ENCODE results near the gene IDUA.
A peak's percentile ranks its signal among the peaks of the same experiment; 100 is the strongest.

Gene IDUA

GRCh38 chr4:1004071-1004418 is 17.2 kb downstream of the IDUA start:
- DNase-seq (ENCODE audit: low read depth): no peak
- TF ChIP-seq, protein P1, sequence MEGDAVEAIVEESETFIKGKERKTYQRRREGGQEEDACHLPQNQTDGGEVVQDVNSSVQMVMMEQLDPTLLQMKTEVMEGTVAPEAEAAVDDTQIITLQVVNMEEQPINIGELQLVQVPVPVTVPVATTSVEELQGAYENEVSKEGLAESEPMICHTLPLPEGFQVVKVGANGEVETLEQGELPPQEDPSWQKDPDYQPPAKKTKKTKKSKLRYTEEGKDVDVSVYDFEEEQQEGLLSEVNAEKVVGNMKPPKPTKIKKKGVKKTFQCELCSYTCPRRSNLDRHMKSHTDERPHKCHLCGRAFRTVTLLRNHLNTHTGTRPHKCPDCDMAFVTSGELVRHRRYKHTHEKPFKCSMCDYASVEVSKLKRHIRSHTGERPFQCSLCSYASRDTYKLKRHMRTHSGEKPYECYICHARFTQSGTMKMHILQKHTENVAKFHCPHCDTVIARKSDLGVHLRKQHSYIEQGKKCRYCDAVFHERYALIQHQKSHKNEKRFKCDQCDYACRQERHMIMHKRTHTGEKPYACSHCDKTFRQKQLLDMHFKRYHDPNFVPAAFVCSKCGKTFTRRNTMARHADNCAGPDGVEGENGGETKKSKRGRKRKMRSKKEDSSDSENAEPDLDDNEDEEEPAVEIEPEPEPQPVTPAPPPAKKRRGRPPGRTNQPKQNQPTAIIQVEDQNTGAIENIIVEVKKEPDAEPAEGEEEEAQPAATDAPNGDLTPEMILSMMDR (conservative IDR thresholded peaks at IDR 0.05; ENCODE audit: low read depth, low read length): no peak
- H3K4me3 ChIP-seq (ENCODE audit: low read depth, low read length): no peak overlapping the region

GRCh38 chr4:1004557-1005485 is 18.0 kb downstream of the IDUA start:
- H3K4me3 ChIP-seq (ENCODE audit: low read depth, low read length): no peak overlapping the region
- TF ChIP-seq, protein P1 (conservative IDR thresholded peaks at IDR 0.05; ENCODE audit: low read depth, low read length): no peak
- DNase-seq (ENCODE audit: low read depth): no peak

DNA sequence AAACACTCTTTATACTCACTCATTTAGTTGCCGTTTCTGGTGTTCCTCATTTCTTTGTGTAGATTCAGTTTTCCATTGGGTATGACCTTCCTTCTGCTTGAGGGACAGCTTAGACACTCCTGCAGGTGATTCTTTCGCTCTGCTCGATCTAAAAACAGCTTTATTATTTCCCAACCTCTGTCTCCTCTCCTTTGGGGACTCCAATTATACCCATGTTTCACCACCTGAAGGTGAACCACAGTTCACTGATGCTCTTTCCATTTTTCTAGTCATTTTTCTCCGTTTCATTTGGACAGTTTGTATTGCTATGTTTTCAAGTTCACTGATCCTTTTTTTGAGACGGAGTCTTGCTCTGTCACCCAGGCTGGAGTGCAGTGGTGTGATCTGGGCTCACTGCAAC is 20.0 kb downstream of the IDUA start:
- no peak overlapping the region for H3K4me3 ChIP-seq (ENCODE audit: low read depth, low read length)
- no peak for DNase-seq (ENCODE audit: low read depth)
- TF ChIP-seq, protein P1 (conservative IDR thresholded peaks at IDR 0.05; ENCODE audit: low read depth, low read length): no peak

DNA sequence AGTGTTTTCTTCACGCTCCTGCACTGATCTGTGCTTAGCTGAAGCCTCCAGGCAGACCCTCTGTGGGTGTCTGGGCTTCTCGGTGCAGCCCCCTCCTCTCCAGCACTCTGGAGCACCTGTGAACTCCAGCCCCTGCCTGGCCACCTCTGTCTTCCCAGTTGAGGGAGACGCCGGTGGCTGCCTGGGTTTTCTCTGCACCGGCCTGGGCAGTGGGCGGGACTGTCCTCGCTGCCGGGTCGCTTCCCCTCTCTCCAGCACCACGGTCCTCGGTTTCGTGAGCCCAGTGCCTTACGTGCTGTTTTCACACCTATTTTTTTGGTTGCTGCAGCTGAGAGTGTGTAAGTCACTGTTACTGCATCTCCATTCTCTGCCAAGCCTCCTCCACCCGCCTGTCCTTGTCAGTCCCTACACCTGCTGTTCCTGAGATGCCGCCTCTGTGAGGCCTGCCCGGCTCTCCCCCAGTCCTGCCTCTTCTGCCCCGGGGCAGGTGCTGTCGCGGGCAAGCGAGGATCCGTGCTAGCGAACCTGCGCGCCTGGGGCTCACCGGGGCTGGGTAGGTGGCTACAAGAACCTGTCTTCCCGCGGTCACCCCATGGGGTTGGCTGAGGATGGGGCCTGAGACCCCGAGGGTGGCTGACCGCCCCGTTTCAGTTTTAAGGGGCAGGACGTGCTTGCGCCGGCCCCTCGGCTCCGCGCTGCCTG is 22.1 kb downstream of the IDUA start:
- peak overlapping the region; percentile 62 for H3K4me3 ChIP-seq (ENCODE audit: low read depth, low read length)
- no peak for DNase-seq (ENCODE audit: low read depth)
- TF ChIP-seq, protein P1 (conservative IDR thresholded peaks at IDR 0.05; ENCODE audit: low read depth, low read length): no peak

GRCh38 chr4:1009542-1010394 is 22.9 kb downstream of the IDUA start:
- TF ChIP-seq, protein P1 (conservative IDR thresholded peaks at IDR 0.05; ENCODE audit: low read depth, low read length): peak; percentile 23
- H3K4me3 ChIP-seq (ENCODE audit: low read depth, low read length): peak overlapping the region; percentile 62
- DNase-seq (ENCODE audit: low read depth): peak; percentile 61

- DNase-seq (ENCODE audit: low read depth): peak; percentile 87
- peak overlapping the region; percentile 52 for H3K4me3 ChIP-seq (ENCODE audit: low read depth, low read length)
- TF ChIP-seq, protein P1 (conservative IDR thresholded peaks at IDR 0.05; ENCODE audit: low read depth, low read length): no peak
Observed at GRCh38 chr4:1010395-1011021, 23.7 kb downstream of the IDUA start.

Measured in choroid plexus epithelial cell (primary cell).